GM23338 (cell line): Measurements from ENCODE around the gene LY86.

Source experiments
- CREB1 ChIP-seq: fragments of 250-450 bp; sonication (Bioruptor Pico); IDR thresholded peaks from 2 replicates; pipeline ENCODE4 v1.5.0; 2020; ENCODE audit warnings: low read depth, mild to moderate bottlenecking, moderate library complexity
- EZH2 ChIP-seq: fragments of 200-600 bp; sonication (generic); IDR thresholded peaks from one replicate; pipeline ENCODE4 v1.8.0; 2017; ENCODE audit warnings: antibody characterized with exemption, mild to moderate bottlenecking, low read depth; ENCODE audit not compliant: unreplicated experiment
- EZH2phosphoT487 ChIP-seq: fragments of 200-600 bp; sonication (generic); IDR thresholded peaks from one replicate; pipeline ENCODE4 v1.8.1; 2018; ENCODE audit warnings: antibody characterized with exemption; ENCODE audit not compliant: unreplicated experiment
- JUNB ChIP-seq: IDR thresholded peaks from one replicate; pipeline ENCODE4 v1.6.1; 2016; ENCODE audit warnings: antibody characterized with exemption; ENCODE audit not compliant: unreplicated experiment
- NANOG ChIP-seq: IDR thresholded peaks from 2 replicates; pipeline ENCODE4 v1.6.1; 2016; ENCODE audit warnings: antibody characterized with exemption, borderline replicate concordance
- POLR2AphosphoS5 ChIP-seq: IDR thresholded peaks from 2 replicates; pipeline ENCODE4 v1.6.1; 2016; ENCODE audit warnings: antibody characterized with exemption, low read depth
- STAT1 ChIP-seq: IDR thresholded peaks from one replicate; pipeline ENCODE4 v1.6.1; 2016; ENCODE audit warnings: antibody characterized with exemption; ENCODE audit not compliant: unreplicated experiment
- ZNF114 ChIP-seq: fragments of 250-450 bp; sonication (Bioruptor Pico); IDR thresholded peaks from 2 replicates; pipeline ENCODE4 v1.5.0; 2020; ENCODE audit warnings: mild to moderate bottlenecking, moderate library complexity
- ZNF331 ChIP-seq: fragments of 250-450 bp; sonication (Bioruptor Pico); IDR thresholded peaks from 2 replicates; pipeline ENCODE4 v1.5.0; 2020; ENCODE audit warnings: low read depth, mild to moderate bottlenecking, moderate library complexity
- ZNF462 ChIP-seq: fragments of 250-450 bp; sonication (Bioruptor Pico); IDR thresholded peaks from 2 replicates; pipeline ENCODE4 v1.5.0; 2020; ENCODE audit warnings: mild to moderate bottlenecking, moderate library complexity
- TF ChIP-seq, protein P1 (sequence below), 2 experiments: fragments of 200-600 bp in 1 of 2; sonication (generic) in 1 of 2; conservative IDR thresholded peaks; 2 replicates each; pipeline versions ENCODE4 v1.5.1 to v1.6.1; 2016 to 2017; ENCODE audit warnings: antibody characterized with exemption in 2 of 2, low read depth in 2 of 2, mild to moderate bottlenecking in 2 of 2, moderate library complexity in 1 of 2
- TF ChIP-seq, protein P2 (sequence below): IDR thresholded peaks from one replicate; pipeline ENCODE4 v1.6.1; 2018; ENCODE audit warnings: antibody characterized with exemption; ENCODE audit not compliant: unreplicated experiment
- TF ChIP-seq, protein P3 (sequence below): IDR thresholded peaks from 2 replicates; pipeline ENCODE4 v1.6.1; 2016; ENCODE audit warnings: antibody characterized with exemption

GRCh38 chr6:6657085-6657819 is 68.7 kb downstream of the LY86 start:
- TF ChIP-seq, protein P1, sequence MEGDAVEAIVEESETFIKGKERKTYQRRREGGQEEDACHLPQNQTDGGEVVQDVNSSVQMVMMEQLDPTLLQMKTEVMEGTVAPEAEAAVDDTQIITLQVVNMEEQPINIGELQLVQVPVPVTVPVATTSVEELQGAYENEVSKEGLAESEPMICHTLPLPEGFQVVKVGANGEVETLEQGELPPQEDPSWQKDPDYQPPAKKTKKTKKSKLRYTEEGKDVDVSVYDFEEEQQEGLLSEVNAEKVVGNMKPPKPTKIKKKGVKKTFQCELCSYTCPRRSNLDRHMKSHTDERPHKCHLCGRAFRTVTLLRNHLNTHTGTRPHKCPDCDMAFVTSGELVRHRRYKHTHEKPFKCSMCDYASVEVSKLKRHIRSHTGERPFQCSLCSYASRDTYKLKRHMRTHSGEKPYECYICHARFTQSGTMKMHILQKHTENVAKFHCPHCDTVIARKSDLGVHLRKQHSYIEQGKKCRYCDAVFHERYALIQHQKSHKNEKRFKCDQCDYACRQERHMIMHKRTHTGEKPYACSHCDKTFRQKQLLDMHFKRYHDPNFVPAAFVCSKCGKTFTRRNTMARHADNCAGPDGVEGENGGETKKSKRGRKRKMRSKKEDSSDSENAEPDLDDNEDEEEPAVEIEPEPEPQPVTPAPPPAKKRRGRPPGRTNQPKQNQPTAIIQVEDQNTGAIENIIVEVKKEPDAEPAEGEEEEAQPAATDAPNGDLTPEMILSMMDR (conservative IDR thresholded peaks at IDR 0.05; ENCODE audit: low read depth in 2 of 2) = no peak
- TF ChIP-seq EZH2phosphoT487 (no peak), CREB1 (CRISPR knock-in tag) (no peak), EZH2 (no peak), POLR2AphosphoS5 (no peak), JUNB (no peak), STAT1 (no peak), NANOG (no peak), ZNF331 (CRISPR knock-in tag) (no peak), ZNF114 (no peak), ZNF462 (CRISPR knock-in tag) (no peak)
- TF ChIP-seq, protein P2, sequence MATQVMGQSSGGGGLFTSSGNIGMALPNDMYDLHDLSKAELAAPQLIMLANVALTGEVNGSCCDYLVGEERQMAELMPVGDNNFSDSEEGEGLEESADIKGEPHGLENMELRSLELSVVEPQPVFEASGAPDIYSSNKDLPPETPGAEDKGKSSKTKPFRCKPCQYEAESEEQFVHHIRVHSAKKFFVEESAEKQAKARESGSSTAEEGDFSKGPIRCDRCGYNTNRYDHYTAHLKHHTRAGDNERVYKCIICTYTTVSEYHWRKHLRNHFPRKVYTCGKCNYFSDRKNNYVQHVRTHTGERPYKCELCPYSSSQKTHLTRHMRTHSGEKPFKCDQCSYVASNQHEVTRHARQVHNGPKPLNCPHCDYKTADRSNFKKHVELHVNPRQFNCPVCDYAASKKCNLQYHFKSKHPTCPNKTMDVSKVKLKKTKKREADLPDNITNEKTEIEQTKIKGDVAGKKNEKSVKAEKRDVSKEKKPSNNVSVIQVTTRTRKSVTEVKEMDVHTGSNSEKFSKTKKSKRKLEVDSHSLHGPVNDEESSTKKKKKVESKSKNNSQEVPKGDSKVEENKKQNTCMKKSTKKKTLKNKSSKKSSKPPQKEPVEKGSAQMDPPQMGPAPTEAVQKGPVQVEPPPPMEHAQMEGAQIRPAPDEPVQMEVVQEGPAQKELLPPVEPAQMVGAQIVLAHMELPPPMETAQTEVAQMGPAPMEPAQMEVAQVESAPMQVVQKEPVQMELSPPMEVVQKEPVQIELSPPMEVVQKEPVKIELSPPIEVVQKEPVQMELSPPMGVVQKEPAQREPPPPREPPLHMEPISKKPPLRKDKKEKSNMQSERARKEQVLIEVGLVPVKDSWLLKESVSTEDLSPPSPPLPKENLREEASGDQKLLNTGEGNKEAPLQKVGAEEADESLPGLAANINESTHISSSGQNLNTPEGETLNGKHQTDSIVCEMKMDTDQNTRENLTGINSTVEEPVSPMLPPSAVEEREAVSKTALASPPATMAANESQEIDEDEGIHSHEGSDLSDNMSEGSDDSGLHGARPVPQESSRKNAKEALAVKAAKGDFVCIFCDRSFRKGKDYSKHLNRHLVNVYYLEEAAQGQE = no peak
- TF ChIP-seq, protein P3, sequence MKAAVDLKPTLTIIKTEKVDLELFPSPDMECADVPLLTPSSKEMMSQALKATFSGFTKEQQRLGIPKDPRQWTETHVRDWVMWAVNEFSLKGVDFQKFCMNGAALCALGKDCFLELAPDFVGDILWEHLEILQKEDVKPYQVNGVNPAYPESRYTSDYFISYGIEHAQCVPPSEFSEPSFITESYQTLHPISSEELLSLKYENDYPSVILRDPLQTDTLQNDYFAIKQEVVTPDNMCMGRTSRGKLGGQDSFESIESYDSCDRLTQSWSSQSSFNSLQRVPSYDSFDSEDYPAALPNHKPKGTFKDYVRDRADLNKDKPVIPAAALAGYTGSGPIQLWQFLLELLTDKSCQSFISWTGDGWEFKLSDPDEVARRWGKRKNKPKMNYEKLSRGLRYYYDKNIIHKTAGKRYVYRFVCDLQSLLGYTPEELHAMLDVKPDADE = no peak
